Endodermal cell (in vitro differentiated cells): ENCODE results near the gene IKZF4. TPM values are rescaled to one million over a fixed set of nuclear protein-coding genes. Genes with fewer than 3 reads are reported as not detected.
A peak's percentile ranks its signal among the peaks of the same experiment; 100 is the strongest.

Experiments
- DNase-seq: peaks from one replicate; pipeline ENCODE4 v3.0.0-alpha.2; 2017
- H3K27ac ChIP-seq: 2 replicates; pipeline ENCODE4 v1.5.1; 2013; ENCODE audit warnings: mild to moderate bottlenecking, low read depth, low read length, moderate library complexity
- H3K27me3 ChIP-seq: 2 replicates; pipeline ENCODE4 v1.6.1; 2013; ENCODE audit warnings: mild to moderate bottlenecking, low read length, moderate library complexity; ENCODE audit not compliant: insufficient read depth, control insufficient read depth, poor library complexity, severe bottlenecking
- H3K36me3 ChIP-seq: 2 replicates; pipeline ENCODE4 v1.7.0; 2013; ENCODE audit warnings: mild to moderate bottlenecking, low read length, moderate library complexity; ENCODE audit not compliant: control insufficient read depth, insufficient read depth
- H3K4me1 ChIP-seq: one replicate; pipeline ENCODE4 v1.7.0; 2013; ENCODE audit warnings: low read length; ENCODE audit not compliant: control insufficient read depth, insufficient read depth
- H3K4me3 ChIP-seq: 2 replicates; pipeline ENCODE4 v1.5.1; 2013; ENCODE audit warnings: mild to moderate bottlenecking, low read length, moderate library complexity
- H3K9ac ChIP-seq: 2 replicates; pipeline ENCODE4 v1.6.1; 2013; ENCODE audit warnings: mild to moderate bottlenecking, low read length, moderate library complexity; ENCODE audit not compliant: poor library complexity, severe bottlenecking; ENCODE audit errors: extremely low read depth
- H3K9me3 ChIP-seq: 2 replicates; pipeline ENCODE4 v1.6.1; 2013; ENCODE audit warnings: mild to moderate bottlenecking, low read length, moderate library complexity; ENCODE audit not compliant: control insufficient read depth
- H3K27ac Mint-ChIP-seq: 2 replicates; pipeline ENCODE4 v1.8.0; 2020; ENCODE audit warnings: mixed read lengths
- H3K27me3 Mint-ChIP-seq: 2 replicates; pipeline ENCODE4 v1.8.0; 2021; ENCODE audit warnings: mild to moderate bottlenecking, mixed read lengths; ENCODE audit not compliant: insufficient read depth
- H3K36me3 Mint-ChIP-seq: 2 replicates; pipeline ENCODE4 v1.8.0; 2020; ENCODE audit warnings: low read depth, mixed read lengths
- H3K4me1 Mint-ChIP-seq: 2 replicates; pipeline ENCODE4 v1.8.0; 2020; ENCODE audit warnings: mixed read lengths
- H3K4me3 Mint-ChIP-seq: 2 replicates; pipeline ENCODE4 v1.8.0; 2020; ENCODE audit warnings: mild to moderate bottlenecking, moderate library complexity, mixed read lengths
- H3K9me3 Mint-ChIP-seq: 2 replicates; pipeline ENCODE4 v1.8.0; 2020; ENCODE audit warnings: mild to moderate bottlenecking, mixed read lengths
- CTCF ChIP-seq: fragments of 200-600 bp; sonication (generic); conservative IDR thresholded peaks from 2 replicates; pipeline ENCODE4 v1.5.0; 2021; ENCODE audit warnings: antibody characterized with exemption, mild to moderate bottlenecking
- WGBS, 2 experiments: methylation state at CpG; one replicate each; pipeline versions ENCODE4 v1.1.5 to v1.1.7; 2013; ENCODE audit warnings: missing lambda C conversion rate in 2 of 2, mixed read lengths in 1 of 2; ENCODE audit not compliant: insufficient coverage in 1 of 2, insufficient read length in 1 of 2; 5-methylcytosine and 5-hydroxymethylcytosine counted together
- total RNA-seq, 2 donors: library from RNA; stranded (reverse); fragmentation: NEBNext Ultra II Directional in 1 of 2; extraction: Animal tissue kit (Norgen Biotek cat#: 25700) in 1 of 2; gene quantifications; 2 replicates in 1 of 2; 3 replicates in 1 of 2; pipeline ENCODE4 v1.2.1, GENCODE V29; 2021

IKZF4 gene
- total RNA-seq, 2 donors from 2014 or later = 9.8 to 10.2 TPM

- TF ChIP-seq CTCF = no peak
- WGBS, 2 experiments = 3 to 6% methylated on average over 12 to 30 of the region's 44 CpGs
- Mint-ChIP-seq H3K27me3 (no peaks in the 10 kb centered on the region), H3K36me3 (peaks cover 29% of the 10 kb centered on the region), H3K4me1 (peaks cover 14% of the 10 kb centered on the region), H3K4me3 (peak overlapping the region; percentile 79), H3K9me3 (no peaks in the 10 kb centered on the region), H3K27ac (peak overlapping the region; percentile 90)
- H3K4me1 ChIP-seq = no peaks in the 10 kb centered on the region
- peaks cover 25% of the 10 kb centered on the region for H3K36me3 ChIP-seq
- DNase-seq = peak; percentile 98
- peak overlapping the region; percentile 76 for H3K27ac ChIP-seq
- no peaks in the 10 kb centered on the region for H3K27me3 ChIP-seq
- peak overlapping the region; percentile 47 for H3K9ac ChIP-seq
- peak overlapping the region; percentile 91 for H3K4me3 ChIP-seq
- H3K9me3 ChIP-seq = no peaks in the 10 kb centered on the region
These were observed 13.0 kb upstream of the IKZF4 start for GRCh38 chr12:56007564-56008559.

DNA sequence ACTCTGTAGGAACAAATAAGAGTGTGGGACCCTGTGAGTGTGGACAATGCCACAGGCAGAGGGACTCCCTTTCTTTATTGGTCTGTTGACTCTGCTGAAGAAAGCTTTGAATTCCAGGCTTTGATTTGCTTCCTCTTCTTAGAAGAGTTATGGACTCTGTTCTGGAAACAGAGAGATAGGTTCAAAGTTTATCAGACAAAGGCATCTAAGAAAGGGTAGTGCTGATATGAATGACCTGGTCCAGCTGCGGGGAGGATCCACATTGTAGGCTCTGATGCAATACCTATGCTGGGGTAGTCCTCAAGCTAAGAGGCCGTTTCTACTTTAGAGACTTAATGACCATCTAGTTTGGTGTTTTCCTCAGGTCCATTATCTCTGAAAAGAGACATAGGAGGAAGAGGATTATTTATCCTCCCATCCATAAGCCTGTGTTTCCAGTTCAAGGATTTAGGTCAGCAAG is 10.7 kb upstream of the IKZF4 start:
- DNase-seq = no peak
- no peaks in the 10 kb centered on the region for H3K27me3 Mint-ChIP-seq
- peaks cover 21% of the 10 kb centered on the region for H3K36me3 Mint-ChIP-seq
- TF ChIP-seq CTCF = no peak
- Histone ChIP-seq H3K9ac (no peak overlapping the region), H3K4me3 (no peak overlapping the region), H3K9me3 (no peaks in the 10 kb centered on the region), H3K27ac (no peak overlapping the region), H3K4me1 (no peaks in the 10 kb centered on the region), H3K36me3 (peaks cover 3% of the 10 kb centered on the region), H3K27me3 (no peaks in the 10 kb centered on the region)
- peaks cover 17% of the 10 kb centered on the region for H3K4me1 Mint-ChIP-seq
- no peaks in the 10 kb centered on the region for H3K9me3 Mint-ChIP-seq
- H3K27ac Mint-ChIP-seq = no peak overlapping the region
- 90 to 91% methylated on average over 2 of the region's 2 CpGs for WGBS, 2 experiments
- no peak overlapping the region for H3K4me3 Mint-ChIP-seq

DNA sequence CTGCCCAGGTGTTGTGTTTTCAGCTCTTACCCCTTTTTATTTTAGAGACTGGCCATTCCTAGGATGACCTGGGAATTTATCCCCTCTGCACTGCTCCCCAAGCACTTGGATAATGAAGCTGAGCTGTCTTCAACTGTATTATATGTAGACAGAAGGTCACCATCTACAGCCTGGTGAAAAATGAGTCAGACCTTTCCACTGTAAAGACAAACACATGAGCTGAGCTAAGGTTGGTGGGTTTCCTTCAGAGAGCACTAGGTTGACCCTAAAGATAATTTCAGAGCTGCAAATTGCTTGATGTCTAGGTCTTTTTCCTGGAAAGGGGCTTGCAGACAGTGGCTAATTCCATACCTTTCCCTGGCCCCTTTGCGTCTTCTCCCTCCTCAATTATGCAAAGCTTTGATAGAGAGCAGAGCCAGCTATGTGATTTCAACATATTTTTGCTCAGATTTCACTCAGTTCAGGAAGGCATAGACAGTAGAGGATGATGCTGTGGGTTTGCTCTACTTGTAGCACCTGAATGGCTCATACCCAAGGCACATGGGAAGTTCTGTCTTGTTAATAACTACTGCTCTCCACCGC is 9.2 kb upstream of the IKZF4 start:
- no peaks in the 10 kb centered on the region for H3K36me3 ChIP-seq
- Mint-ChIP-seq H3K4me1 (peaks cover 15% of the 10 kb centered on the region), H3K27me3 (no peaks in the 10 kb centered on the region), H3K27ac (no peak overlapping the region), H3K9me3 (no peaks in the 10 kb centered on the region), H3K4me3 (no peak overlapping the region), H3K36me3 (peaks cover 18% of the 10 kb centered on the region)
- H3K9me3 ChIP-seq = no peaks in the 10 kb centered on the region
- no peaks in the 10 kb centered on the region for H3K4me1 ChIP-seq
- no peak for TF ChIP-seq CTCF
- WGBS, 2 experiments = 95 to 100% methylated on average over 1 to 2 of the region's 2 CpGs
- H3K4me3 ChIP-seq = no peak overlapping the region
- no peak for DNase-seq
- no peaks in the 10 kb centered on the region for H3K27me3 ChIP-seq
- H3K27ac ChIP-seq = no peak overlapping the region
- no peak overlapping the region for H3K9ac ChIP-seq
